Hematopoietic multipotent progenitor cell treated with erythropoietin and hydrocortisone succinate and interleukin-3 and kit ligand, for 17 days (in vitro differentiated cells): ENCODE measurements around the gene FGF19.
"Not testable (repeated sequence)": the region's sequence is repeated elsewhere in the genome, so short reads cannot be mapped to it uniquely, and the experiment has no call there.

ENCODE experiments used
- DNase-seq: peaks from one replicate; pipeline ENCODE4 v3.0.0-alpha.2; 2015; ENCODE audit warnings: low spot score

FGF19 gene

DNA sequence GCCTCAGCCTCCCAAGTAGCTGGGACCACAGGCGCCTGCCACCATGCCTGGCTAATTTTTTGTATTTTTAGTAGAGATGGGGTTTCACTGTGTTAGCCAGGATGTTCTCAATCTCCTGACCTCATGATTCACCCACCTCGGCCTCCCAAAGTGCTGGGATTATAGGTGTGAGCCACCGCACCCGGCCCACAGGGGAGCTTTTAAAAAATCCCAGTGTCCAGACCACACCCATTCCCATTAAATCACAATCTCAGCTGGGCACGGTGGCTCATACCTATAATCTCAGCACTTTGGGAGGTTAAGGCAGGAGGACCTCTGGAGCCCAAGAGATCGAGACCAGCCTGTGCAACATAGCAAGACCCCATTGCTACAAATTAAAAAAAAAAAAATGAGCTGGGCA lies 7.8 kb downstream of the FGF19 start:
- DNase-seq, result not testable (repeated sequence)

DNA sequence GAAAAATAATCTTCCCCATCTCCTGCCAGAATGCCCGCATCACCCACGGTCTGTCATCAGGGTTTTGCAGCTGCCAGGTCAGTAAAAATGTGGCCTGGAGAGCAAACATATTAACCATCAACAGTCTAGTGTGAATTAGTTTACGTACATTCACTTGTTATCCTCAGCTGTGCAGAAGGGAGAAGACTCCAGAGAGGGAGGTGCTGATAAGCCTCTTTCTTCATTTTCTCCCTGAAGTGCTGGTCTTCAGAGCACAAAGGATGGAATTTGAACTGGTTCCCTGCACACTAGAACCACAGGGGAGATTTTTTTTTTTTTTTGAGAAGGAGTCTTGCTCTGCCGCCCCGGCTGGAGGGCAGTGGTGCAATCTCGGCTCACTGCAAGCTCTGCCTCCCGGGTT lies 8.2 kb downstream of the FGF19 start:
- DNase-seq, result no peak

DNA sequence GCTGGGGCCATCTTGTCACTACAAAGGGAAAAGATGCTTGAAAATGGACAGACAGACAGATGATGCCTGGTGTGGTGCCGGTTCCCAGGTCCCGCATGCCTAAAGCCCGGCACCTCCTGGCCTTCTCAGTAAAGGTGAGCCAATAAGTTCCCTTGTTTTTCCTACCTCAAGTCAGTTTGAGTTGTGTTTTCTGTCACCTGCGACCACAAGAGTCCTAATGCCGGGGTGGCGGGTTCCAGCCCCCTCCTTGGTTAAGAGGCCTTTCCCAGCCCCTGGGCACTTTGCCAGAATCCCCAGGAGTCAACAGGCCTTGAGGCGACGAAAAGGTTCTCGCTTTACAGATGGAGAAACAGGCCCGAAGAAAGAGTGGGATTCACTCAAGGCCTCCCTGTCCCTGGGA lies 9.0 kb downstream of the FGF19 start:
- DNase-seq, result no peak

DNA sequence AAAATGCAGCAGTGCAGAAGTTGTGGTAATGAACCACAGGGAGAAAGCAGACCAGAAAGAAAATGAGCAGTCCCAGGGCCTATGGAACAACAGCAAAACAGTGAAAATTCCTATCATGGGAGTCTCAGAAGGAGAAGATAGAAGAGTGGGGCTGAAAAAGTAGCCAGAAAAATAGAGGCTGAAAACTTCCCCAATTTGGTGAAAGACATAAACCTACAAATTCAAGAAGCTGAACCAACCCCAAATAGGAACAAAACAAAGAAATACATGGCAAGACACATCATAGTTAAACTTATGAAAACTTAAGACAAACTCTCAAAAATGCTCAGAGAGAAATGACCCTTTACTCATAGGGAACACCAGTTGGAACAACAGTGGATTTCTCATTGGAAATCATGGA lies 11.4 kb downstream of the FGF19 start:
- DNase-seq, result no peak

DNA sequence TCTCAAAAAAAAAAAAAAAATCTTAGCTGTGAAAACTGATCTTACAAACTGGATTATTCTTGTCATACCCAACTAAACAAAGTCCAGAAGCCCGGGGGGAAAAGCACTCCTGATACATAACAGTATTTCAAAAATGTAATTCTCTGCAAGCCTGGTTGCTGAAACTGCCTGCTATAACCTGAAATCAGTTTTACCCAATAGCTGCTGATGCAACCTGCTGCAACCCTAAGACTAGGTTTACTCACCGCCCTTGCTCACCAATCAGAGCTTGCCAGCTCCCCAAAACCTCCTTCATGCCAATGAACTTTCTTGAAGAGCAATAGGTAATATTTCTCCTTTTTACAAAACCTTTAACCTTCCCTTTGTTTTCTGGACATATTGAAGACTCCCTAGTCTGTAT lies 12.4 kb downstream of the FGF19 start:
- DNase-seq, result peak; percentile 36

DNA sequence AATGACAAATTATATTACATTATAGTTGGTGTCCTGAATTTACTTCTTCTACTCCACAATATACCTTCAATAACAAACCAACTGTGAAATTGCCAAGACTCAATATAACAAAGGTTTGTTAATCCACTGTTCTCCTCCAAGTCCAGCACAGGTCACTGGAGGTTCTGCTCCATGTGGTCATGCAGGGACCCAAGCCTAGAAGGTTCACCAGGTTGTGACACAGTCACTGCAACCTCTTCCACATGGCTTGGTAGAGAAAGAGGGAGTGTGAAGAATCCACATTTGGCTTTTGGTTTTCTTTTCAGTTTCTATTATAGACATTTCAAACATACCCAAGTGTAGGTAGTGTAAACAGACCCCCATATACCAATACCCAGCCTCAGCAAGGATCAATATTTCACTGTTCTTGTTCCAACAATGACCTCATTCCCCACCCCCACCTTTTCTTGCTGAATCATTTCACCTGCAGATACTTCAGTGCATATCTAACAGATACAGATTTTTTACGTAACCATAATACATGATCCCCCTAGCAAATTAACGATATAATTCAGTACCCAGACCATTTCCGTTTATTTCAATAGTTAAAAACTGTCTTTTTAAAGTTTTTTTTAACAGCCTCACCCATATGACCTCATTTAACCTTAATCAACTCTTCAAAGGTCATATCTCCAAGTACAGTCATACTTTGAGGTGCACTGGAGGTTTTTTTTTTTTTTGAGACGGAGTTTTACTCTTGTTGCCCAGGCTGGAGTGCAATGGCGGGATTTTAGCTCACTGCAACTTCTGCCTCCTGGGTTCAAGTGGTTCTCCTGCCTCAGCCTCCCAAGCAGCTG lies 14.1 kb downstream of the FGF19 start:
- no peak for DNase-seq

DNA sequence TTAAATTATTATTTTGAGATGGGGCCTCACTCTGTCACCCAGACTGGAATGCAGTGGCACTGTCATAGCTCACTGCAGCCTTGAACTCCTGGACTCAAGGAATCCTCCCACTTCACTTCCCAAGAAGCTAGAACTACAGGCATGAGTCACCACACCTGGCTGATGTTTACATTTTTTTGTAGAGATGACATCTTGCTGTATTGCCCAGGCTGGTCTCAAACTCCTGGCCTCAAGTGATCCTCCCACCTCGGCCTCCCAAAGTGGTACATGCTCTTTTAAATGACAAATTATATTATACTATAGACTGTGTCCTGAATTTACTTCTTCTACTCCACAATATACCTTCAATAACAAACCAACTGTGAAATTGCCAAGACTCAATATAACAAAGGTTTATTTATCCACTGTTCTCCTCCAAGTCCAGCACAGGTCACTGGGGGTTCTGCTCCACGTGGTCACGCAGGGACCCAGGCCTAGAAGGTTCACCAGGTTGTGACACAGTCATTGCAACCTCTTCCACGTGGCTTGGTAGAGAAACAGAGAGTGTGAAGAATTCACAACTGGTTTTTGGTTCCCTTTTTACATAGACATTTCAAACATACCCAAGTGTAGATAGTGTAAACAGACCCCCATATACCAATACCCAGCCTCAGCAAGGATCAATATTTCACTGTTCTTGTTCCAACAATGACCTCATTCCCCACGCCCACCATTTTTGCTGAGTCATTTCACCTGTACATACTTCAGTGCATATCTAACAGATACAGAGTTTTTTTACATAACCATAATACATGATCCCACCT lies 15.7 kb downstream of the FGF19 start:
- DNase-seq, result not testable (repeated sequence)

DNA sequence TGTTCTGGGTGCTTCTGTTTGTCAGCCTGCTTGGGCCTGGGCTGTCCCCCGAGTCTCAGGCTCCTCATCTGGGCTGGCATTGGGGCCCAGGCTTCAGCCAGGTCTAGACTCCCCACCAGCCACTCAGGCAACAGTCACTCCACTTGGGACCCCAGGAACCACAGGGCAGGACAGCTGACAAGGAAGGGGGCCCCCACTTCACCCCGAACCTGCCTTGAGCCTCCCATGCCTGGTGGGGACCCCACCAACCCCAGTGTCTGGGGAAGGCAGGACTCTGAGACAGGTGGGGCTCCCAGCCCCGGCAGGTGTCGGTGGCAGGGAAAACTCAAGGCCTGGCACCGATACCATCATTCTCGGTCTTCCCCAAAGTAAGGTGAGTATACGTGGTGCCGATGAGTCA lies 17.0 kb downstream of the FGF19 start:
- no peak for DNase-seq

DNA sequence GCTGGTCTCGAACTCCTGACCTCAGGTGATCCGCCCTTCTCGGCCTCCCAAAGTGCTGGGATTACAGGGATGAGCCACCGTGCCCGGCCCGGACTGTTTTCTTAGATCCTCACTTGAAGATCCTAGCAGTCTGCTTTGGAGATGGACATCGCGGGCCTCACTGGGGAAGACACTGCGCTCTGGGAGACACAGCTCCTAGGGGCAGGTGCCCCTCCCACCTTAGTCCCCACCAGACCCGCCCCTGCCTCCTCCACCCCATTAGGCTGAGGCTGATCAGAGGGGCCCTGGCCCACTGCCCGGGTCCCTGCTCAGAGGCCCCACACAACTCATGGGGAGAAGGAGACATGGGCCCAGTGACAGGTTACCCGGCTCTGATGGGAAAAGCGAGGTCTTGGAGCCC lies 17.4 kb downstream of the FGF19 start:
- no peak for DNase-seq

DNA sequence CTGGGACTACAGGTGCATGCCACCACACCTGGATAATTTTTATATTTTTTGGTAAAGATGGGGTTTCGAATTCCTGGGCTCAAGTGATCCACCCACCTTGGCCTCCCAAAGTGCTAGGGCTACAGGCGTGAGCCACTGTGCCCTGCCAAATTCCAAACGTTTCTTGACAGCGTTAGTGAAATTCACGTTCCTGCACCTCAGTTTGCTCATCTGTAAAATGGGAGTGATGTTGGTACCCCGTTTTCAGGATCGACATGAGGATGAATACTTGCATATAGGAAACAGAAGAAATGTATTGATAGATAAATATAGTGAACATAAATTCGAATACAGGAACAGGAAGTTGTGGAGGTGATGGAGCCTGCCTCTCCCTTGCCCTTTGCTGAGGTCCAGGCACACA lies 18.5 kb downstream of the FGF19 start:
- no peak for DNase-seq

DNA sequence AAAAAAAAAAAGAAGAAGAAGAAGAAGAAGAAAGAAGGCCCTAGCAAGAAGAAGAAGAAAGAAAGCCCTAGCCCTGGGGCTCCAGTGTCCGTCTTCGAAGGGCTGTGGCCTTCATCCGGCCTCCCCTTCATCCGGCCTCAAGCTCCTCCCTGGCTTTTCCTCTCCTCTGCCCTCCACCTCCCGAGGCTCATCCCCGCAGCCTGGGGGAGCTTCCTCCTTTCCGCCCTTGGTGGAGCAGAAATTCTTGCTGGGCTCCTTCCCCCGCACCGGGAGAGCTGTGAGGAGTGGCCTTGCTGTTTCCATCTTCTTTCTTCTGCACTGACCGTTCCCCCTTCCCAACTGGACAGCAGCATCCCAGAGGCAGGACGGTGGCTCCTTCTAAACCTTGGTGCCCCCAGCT lies 19.2 kb downstream of the FGF19 start:
- DNase-seq, result no peak

DNA sequence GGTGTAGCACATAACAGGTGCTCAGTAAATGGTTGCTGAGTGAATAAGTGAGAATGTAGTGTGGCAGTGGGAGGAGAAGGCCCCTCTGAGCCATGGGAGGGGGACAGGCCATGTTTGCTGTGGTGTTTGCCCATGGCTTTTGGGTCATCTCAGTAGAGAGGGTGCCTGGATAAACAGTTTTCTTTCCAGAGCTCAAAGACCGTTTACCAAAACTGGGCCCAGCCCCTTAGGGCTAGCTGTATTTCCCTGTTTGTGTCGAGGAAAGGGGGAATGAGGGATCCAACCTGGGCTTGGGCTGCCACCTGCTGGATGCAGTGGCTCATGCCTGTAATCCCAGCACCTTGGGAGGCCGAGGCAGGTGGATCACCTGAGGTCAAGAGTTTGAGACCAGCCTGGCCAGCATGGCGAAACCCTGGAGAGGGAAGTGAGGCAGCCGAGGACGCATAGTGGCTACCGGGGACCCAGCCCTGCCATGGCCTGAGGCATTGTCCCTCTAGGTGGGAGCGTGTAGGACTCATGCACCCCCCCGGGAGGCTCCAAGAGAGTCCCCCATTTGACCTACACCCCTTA lies 20.0 kb downstream of the FGF19 start:
- DNase-seq, result no peak

DNA sequence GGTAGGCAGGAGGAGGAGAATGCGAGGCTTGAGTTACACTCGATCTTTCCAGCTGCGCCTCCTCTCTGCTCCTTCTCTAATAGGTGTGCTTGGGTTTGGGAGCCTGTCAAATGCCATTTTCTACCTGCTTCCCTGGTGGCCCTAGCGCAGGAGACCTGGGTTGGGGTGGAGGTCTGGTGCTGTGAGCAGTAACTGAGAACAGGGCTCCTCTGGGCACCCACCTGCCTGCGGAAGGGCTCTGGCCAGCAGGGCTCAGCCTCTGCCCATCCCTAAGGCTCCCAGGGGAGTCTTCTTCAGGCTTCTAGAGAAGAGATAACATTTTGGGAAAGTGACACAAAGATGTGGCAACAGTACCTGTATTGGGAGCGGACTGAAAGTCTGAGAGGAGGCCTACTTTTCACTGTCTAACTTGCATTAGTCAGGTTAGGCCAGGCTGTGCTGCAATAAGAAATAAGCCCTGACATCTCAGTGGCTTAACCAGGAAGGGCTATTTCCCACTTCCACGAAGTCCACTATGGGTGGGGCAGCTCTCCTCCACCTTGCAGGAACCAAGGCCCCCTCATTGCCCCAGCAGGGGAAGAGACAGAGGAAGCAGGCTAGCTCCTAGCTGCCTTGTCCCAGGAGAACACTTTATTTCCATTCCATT lies 21.0 kb downstream of the FGF19 start:
- no peak for DNase-seq

DNA sequence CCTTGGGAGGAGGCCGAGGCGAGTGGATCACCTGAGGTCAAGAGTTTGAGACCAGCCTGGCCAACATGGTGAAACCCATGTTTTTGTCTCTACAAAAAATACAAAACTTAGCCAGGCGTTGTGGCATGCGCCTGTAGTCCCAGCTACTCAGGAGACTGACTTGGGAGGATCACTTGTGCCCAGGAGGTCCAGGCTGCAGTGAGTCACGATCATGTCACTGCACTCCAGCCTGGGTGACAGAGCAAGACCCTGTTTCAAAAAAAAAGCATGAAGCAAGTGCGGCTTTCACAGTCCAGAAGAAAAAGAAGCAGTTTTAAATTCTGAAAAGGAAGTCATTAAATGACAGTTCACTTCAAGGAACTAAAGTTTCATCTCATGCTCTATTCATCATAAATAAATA lies 21.6 kb downstream of the FGF19 start:
- no peak for DNase-seq

DNA sequence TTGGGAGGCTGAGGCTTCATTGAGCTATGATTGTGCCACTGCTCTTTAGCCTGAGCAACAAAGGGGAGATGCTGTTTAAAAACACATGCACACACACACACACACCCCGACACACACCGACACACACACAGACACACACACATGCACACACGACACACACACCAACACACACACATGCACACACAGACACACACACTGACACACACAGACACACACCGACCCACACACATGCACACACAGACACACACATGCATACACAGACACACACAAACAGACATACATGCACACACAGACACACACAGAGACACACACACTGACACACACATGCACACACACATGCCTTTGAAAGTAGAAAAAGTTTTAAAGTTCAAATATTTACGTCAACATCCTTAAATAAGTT lies 23.1 kb downstream of the FGF19 start:
- no peak for DNase-seq

DNA sequence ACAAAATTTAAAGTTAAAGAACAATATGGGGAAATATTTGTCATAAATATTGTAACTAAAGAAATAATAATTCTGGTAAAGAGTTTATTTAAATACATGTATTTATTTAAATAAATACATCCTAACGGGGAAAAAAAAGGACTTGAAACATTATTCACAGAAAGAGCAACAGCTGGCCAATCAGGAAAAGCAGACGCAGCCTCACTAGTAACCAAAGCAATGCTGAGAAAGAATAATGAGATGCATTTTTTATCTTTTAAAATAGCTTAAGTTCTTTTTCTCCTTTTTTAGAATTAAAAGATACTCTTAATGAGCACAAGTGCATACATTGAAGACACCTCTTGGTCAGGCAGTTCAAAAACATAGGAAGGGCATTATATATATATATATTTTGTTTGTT lies 26.1 kb downstream of the FGF19 start:
- DNase-seq, result no peak

DNA sequence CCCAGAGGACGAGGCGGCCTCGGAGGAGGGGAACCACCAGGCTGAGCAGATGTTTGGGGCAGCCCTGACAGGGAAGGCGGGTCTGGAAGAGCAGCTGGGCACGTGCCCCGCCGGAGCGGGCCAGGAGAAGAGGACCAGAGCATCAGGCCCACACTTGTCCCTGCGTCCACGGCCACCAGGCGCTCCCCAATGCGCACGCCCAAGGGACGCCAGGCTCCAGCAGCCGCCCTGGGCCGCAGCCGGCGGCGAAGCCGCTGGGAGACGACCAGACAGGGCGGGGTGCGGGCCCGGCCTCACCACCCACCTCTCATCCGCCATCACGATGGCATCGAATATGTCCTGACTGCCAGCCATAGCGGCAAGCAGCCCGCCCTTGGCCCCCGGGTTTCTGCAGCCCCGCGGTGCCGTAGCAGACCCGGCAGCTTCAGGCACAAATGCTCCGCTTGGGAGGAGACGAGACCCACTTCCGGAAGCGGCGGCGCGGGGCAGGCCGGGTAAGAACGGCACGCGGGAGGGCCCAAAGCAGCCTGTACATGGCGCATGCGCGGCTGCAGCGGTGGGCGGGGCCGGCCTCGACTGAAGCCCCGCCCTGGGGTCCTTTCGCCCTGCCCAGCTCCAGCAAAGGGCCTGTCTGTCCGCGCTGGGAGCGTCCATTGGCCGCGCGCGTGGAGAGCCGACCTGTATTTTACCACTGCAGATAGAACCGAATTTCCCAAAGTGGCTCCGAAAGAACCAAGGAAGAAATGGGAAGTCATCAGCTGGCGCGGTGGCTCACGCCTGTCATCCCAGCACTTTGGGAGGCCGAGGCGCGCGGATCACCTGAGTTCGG lies 28.7 kb downstream of the FGF19 start, which contains the start of gene LTO1:
Gene LTO1 (minus strand): TSS at position 468 of the 829 bp plus-strand sequence. CDS start 114 bp downstream, at position 354.
- DNase-seq, result peak; percentile 94

DNA sequence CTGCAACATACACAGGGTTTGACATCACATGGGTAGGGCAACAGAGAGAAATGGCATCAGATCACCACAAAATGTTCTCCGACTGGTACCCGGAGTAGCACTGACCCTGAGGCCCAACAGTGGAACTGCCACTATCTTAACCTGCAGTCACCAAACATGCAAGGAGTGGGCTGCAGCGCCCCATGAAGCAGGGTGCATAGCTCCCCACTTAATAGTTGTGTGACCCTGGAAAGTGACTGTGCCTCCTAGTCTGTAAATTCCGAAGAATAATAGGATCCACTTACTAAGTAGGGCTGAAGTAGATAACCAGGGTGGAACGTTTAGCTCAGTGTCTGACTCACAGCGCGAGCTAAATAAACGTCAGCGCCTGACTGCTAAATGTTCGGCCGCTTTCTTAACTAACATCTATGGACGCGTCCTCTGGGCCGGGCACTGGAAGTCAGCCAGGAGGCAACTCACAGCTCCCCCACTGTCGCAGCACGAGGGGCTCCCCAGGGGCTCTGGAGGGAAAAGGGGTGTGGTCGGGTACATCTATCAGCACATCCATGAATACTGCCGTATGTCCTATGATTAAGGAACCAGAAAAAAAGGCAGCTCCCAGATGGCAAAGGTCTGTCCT lies 29.4 kb downstream of the FGF19 start:
- DNase-seq, result peak; percentile 76

DNA sequence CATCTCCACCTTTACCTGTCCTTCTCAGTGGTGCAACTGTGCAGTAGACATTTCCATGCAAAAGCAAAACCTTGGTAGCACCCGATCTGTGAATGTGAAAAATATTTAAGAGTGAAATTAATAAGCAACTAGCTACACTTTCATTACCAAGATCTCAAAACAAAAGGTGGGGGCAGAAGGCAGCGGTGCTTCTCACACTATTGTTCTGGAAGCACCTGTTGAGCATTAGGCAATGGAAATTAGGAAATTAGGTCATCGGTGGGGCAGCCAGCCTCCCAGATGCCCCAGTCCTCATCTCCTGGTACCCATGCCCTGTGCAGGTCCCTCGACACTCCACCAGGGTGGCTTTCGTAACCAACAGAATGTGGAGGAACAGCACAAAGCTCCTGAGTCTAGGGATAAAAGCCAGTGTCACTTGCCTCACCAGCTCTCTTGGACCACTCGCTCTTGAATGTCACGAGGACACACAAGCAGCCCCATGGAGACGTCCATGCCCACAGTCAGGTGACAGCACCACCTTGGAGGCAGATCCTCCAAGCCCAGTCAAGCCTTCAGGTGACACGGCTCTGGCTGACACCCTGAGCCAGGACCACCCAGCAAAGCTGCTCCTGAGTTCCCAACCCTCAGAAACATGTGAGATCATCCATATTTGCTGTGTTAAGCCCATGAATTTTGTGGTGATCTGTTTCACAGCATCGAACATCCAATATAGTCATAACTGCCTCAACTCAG lies 31.9 kb downstream of the FGF19 start:
- no peak for DNase-seq

DNA sequence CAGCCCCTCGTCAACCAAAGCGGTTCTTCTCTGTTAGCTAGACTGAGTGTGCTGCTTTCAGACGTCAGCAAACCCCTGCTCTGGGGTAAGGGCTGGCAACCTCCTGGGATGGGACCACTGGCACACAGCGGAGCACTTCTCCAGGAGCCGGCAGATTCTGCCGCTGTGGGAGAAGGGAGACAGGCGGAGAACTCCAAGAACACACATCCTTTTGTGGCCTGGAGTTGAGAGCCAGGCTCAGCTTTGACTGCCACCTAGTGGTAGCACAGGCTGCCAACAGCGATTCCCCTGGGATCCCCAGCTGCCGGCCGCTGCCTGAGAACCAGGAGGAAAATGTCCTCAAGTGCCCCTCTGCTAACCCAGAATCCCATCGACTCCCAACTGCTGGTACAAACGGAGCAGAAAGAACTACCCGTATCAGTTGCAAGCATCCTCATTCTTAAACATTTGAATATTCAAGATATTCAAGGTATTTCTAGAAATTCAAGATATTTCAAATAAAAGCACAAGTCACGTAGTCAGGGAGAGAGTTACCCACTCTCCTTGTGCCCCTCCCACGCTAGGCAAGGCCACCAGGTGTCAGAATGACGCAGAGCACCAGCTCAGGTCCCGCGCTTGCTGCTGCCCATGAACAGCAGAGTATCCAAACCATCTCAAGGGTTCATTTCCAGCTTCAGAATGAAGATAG lies 33.5 kb downstream of the FGF19 start:
- peak; percentile 68 for DNase-seq
